ENCODE measurements around the gene PLEKHM3. TPM values are rescaled to one million over a fixed set of nuclear protein-coding genes. Genes with fewer than 3 reads are reported as not detected.

Gene PLEKHM3
- total and polyA plus RNA-seq, 2 of the 13 experiments (the other 11 are each of a cell fraction or from before 2014, with no cell fraction given): 4.5 to 4.7 TPM

DNA sequence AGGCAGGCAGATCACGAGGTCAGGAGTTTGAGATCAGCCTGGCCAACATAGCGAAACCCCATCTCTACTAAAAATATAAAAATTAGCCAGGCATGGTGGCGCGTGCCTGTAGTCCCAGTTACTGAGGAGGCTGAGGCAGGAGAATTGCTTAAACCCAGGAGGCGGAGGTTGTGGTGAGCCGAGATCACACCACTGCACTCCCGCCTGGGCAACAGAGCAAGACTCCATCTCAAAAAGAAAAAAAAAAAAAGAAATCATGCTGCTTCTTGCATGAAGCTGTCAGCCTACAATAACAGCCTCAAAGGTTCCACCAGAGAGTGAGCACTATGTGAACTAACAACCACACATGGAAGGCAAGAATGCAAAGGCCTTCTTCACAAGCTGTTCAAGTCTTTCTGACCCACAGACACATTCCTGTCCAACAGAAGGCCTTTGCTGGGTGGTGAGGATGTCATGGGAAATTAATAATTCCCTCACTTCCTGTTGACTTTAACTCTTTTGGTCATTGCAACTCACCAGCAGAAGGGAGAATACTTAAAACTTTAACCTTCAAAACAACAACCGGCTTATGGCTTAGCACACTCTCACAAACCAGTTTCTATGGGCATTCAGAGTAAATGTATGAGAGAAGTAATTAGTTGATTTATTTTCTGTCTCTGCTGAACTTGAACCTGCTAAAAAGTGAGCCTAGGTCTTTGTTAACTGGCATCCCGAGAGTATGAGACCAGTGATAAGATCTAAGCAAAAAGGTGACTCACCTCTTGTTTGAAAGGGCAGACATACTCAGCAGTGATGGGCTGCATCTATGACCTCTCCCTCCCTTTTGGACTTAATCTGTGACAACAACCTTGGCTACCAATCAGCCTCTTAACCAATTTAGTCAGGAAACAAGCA, 11.8 kb downstream of the PLEKHM3 start (continued):
- TF ChIP-seq, protein P1, sequence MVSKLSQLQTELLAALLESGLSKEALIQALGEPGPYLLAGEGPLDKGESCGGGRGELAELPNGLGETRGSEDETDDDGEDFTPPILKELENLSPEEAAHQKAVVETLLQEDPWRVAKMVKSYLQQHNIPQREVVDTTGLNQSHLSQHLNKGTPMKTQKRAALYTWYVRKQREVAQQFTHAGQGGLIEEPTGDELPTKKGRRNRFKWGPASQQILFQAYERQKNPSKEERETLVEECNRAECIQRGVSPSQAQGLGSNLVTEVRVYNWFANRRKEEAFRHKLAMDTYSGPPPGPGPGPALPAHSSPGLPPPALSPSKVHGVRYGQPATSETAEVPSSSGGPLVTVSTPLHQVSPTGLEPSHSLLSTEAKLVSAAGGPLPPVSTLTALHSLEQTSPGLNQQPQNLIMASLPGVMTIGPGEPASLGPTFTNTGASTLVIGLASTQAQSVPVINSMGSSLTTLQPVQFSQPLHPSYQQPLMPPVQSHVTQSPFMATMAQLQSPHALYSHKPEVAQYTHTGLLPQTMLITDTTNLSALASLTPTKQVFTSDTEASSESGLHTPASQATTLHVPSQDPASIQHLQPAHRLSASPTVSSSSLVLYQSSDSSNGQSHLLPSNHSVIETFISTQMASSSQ (IDR thresholded peaks at IDR 0.05; ENCODE audit: low read depth): no peak
- TF ChIP-seq, protein P1 (CRISPR knock-in tag; IDR thresholded peaks at IDR 0.05; ENCODE audit: borderline replicate concordance): 0 out of 2 replicates have a peak, but pooled peaks have one; percentile 51
- TF ChIP-seq TEAD3 (CRISPR knock-in tag; optimal IDR thresholded peaks at IDR 0.05; ENCODE audit: borderline replicate concordance): peak; percentile 69
- no peak for TF ChIP-seq FOXA1 (IDR thresholded peaks at IDR 0.05)
- TF ChIP-seq FOXA1 (CRISPR knock-in tag; IDR thresholded peaks at IDR 0.05): peak; percentile 37; the same call in 1 of the 2 replicates
- 0 out of 2 replicates have a peak, but pooled peaks have one; percentile 34 for TF ChIP-seq IRF2 (CRISPR knock-in tag; IDR thresholded peaks at IDR 0.05)
- TF ChIP-seq KAT8 (CRISPR knock-in tag; IDR thresholded peaks at IDR 0.05): peak; percentile 61
- no peak for TF ChIP-seq PRDM15 (CRISPR knock-in tag; IDR thresholded peaks at IDR 0.05)
- peak; percentile 67 for TF ChIP-seq PITX1 (CRISPR knock-in tag; IDR thresholded peaks at IDR 0.05)
- TF ChIP-seq, protein P2, sequence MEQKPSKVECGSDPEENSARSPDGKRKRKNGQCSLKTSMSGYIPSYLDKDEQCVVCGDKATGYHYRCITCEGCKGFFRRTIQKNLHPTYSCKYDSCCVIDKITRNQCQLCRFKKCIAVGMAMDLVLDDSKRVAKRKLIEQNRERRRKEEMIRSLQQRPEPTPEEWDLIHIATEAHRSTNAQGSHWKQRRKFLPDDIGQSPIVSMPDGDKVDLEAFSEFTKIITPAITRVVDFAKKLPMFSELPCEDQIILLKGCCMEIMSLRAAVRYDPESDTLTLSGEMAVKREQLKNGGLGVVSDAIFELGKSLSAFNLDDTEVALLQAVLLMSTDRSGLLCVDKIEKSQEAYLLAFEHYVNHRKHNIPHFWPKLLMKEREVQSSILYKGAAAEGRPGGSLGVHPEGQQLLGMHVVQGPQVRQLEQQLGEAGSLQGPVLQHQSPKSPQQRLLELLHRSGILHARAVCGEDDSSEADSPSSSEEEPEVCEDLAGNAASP (CRISPR knock-in tag; IDR thresholded peaks at IDR 0.05; ENCODE audit: borderline replicate concordance): peak; percentile 59; the same call in 1 of the 2 replicates
- peak; percentile 62; the same call in 1 of the 2 replicates for TF ChIP-seq HHEX (CRISPR knock-in tag; IDR thresholded peaks at IDR 0.05)
- TF ChIP-seq RARA (CRISPR knock-in tag; IDR thresholded peaks at IDR 0.05): peak; percentile 84
- TF ChIP-seq MEF2D (CRISPR knock-in tag; IDR thresholded peaks at IDR 0.05): peak; percentile 62; the same call in 1 of the 2 replicates
- peak; percentile 62; the same call in 1 of the 2 replicates for TF ChIP-seq SOX13 (IDR thresholded peaks at IDR 0.05)
- TF ChIP-seq SOX13 (CRISPR knock-in tag; conservative IDR thresholded peaks at IDR 0.05 in 1 of 2, IDR thresholded peaks at IDR 0.05 in 1 of 2): peak in 1 of 2 experiments; percentile 88; a peak in 2 of 4 replicates
- TF ChIP-seq ZNF776 (CRISPR knock-in tag; IDR thresholded peaks at IDR 0.05): no peak
- no peak for TF ChIP-seq RBM39 (IDR thresholded peaks at IDR 0.05; ENCODE audit: low read depth, low read length, poor library complexity, severe bottlenecking)
- TF ChIP-seq TCF7 (IDR thresholded peaks at IDR 0.05; ENCODE audit: low read depth): peak; percentile 58; the same call in 1 of the 2 replicates
- peak; percentile 97 for TF ChIP-seq FOSL2 (CRISPR knock-in tag; IDR thresholded peaks at IDR 0.05)
- no peak for TF ChIP-seq KDM3A (CRISPR knock-in tag; IDR thresholded peaks at IDR 0.05; ENCODE audit: low read depth)
- TF ChIP-seq ZNF3 (CRISPR knock-in tag; IDR thresholded peaks at IDR 0.05): no peak

Data from HepG2 (cell line).